ENCODE measurements around the gene ST3GAL3. TPM values are rescaled to one million over a fixed set of nuclear protein-coding genes. Genes with fewer than 3 reads are reported as not detected.
A peak's percentile ranks its signal among the peaks of the same experiment; 100 is the strongest.

ST3GAL3 gene
- total and polyA plus RNA-seq, 2 donors (not counting 3 experiments of a cell fraction or from before 2014, with no cell fraction given), result 14.3 to 35.8 TPM

- intact Hi-C loops (cut with micrococcal nuclease) (loop anchor here (1.0 kb wide), 1 partner anchor 12 kb away; the partner anchor contains the start of gene CCDC24), dilution Hi-C loops (cut with MboI; ENCODE audit: extremely low pct_ligation_motif_present, low sequenced_read_pairs) (no loop called here)
- Histone ChIP-seq H3K9me1 (replicated peaks; ENCODE audit: control insufficient read depth, extremely low read depth, insufficient read depth, low read length) (no peaks in the 10 kb centered on the region), H4K20me1 (replicated peaks; ENCODE audit: control insufficient read depth, extremely low read depth, insufficient read depth, low read length) (no peaks in the 10 kb centered on the region), H3K79me2 (ENCODE audit: control insufficient read depth, insufficient read depth, low read length) (peaks cover 47% of the 10 kb centered on the region), H3K27ac (ENCODE audit: insufficient read depth, low read depth, low read length) (peak overlapping the region; percentile 13), H2AFZ (ENCODE audit: low read depth, low read length) (peak overlapping the region; percentile 47), H3K36me3 (ENCODE audit: control insufficient read depth in 2 of 2, extremely low read depth in 1 of 2, insufficient read depth in 2 of 2, low read length in 2 of 2) (peaks cover 0 to 12% of the 10 kb centered on the region in 2 experiments), H3K4me3 (replicated peaks in 1 of 3; ENCODE audit: insufficient read depth in 1 of 3, low read depth in 1 of 3, low read length in 3 of 3) (peak overlapping the region; percentile 46 to 66 (median 50)), H3K4me2 (ENCODE audit: insufficient read depth, low read length) (peak overlapping the region; percentile 53), H3K9ac (replicated peaks; ENCODE audit: extremely low read depth, insufficient read depth, low read length) (peak overlapping the region; percentile 74), H3K9me3 (replicated peaks; ENCODE audit: control insufficient read depth, insufficient read depth, low read length) (no peaks in the 10 kb centered on the region), H3K4me1 (ENCODE audit: control insufficient read depth, extremely low read depth, insufficient read depth, low read length) (peaks cover 27% of the 10 kb centered on the region), H3K27me3 (ENCODE audit: control insufficient read depth in 2 of 2, insufficient read depth in 2 of 2, low read length in 2 of 2) (no peaks in the 10 kb centered on the region)
- peak; percentile 47 for DNase-seq (ENCODE audit: low read depth, low spot score)
- peak; percentile 55 for FAIRE-seq
- CTCF ChIA-PET, result no interaction called here
- TF ChIP-seq JUN (IDR thresholded peaks at IDR 0.05; ENCODE audit: borderline replicate concordance, insufficient read depth, insufficient read length, low read depth), result no peak
- TF ChIP-seq FOS (IDR thresholded peaks at IDR 0.05; ENCODE audit: borderline replicate concordance, insufficient read depth, low read length), result no peak
- peak; percentile 95 for TF ChIP-seq MYC (IDR thresholded peaks at IDR 0.05; ENCODE audit: low read depth, low read length)
- peak; percentile 71 for TF ChIP-seq MAX (IDR thresholded peaks at IDR 0.05; ENCODE audit: insufficient read depth, insufficient read length)
- TF ChIP-seq, protein P1, sequence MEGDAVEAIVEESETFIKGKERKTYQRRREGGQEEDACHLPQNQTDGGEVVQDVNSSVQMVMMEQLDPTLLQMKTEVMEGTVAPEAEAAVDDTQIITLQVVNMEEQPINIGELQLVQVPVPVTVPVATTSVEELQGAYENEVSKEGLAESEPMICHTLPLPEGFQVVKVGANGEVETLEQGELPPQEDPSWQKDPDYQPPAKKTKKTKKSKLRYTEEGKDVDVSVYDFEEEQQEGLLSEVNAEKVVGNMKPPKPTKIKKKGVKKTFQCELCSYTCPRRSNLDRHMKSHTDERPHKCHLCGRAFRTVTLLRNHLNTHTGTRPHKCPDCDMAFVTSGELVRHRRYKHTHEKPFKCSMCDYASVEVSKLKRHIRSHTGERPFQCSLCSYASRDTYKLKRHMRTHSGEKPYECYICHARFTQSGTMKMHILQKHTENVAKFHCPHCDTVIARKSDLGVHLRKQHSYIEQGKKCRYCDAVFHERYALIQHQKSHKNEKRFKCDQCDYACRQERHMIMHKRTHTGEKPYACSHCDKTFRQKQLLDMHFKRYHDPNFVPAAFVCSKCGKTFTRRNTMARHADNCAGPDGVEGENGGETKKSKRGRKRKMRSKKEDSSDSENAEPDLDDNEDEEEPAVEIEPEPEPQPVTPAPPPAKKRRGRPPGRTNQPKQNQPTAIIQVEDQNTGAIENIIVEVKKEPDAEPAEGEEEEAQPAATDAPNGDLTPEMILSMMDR (IDR thresholded peaks at IDR 0.05; ENCODE audit: extremely low read depth in 1 of 2, insufficient read depth in 1 of 2, low read depth in 1 of 2, low read length in 2 of 2), result no peak
- POLR2A ChIA-PET, result no interaction called here
- BruUV-seq (replicated peaks), result TSS peak; percentile 25
Observed at GRCh38 chr1:43979528-43980254, 272.4 kb downstream of the ST3GAL3 start.
